GM19468 (cell line): ENCODE results near the gene ABCB11.
A peak's percentile ranks its signal among the peaks of the same experiment; 100 is the strongest.

Source experiments
- ATAC-seq: cut with Tn5 transposase; IDR thresholded peaks from one replicate; pipeline ENCODE4 v1.9.1; 2021; ENCODE audit warnings: mild to moderate bottlenecking, moderate library complexity, moderate number of reproducible peaks; ENCODE audit not compliant: unreplicated experiment; ENCODE audit errors: extremely low read depth

The ABCB11 gene

DNA sequence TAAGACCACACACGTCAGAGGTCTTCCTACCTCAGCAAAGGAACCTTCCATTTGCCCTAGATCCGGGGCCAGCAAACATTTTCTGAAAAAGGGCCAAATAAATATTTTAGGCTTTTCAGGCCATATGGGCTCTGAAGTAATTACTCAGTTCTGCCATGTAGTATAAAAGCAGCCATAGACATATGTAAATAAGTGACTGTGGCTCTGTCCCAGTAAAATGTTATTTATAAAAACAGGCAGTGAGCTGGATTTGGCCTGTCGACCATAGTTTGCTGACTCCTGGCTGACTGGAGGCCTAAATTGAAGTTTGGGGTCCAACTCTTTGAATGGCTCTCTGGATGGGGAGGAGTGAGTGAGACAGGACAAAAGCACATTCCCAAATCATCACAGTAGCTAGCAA is 49.5 kb downstream of the ABCB11 start:
- ATAC-seq, result no peak

DNA sequence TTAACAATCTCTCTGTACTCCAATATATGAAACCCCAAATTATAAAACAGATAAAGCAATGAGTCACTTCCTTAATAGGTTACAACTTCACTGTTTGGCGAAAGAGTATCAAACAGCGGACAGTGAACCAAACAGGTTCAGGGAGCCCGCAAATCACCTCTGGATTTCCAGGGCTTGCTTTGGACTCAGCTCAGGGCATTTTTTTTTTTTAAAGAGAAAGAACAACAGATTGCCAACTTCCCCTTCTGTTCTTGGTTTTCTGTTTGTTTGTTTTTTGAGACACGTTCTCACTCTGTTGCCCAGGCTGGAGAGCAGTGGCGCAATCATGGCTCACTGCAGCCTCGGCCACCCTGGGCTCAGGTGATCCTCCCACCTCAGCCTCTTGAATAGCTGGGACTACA is 52.7 kb downstream of the ABCB11 start:
- ATAC-seq, result no peak

DNA sequence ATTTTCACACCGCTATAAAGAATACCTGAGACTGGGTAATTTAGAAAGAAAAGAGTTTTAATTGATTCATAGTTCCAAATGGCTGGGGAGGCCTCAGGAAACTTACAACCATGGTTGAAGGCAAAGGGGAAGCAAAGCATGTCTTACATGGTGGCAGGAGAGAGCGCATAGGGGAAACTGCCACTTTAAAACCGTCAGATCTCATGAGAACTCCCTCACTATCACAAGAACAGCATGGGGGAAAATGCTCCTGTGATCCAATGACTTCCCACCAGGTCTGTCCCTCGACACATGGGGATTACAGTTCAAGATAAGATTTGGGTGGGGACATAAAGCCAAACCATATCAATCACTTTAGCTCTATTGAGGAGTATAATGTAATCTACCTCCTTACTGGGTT is 53.5 kb downstream of the ABCB11 start:
- no peak for ATAC-seq

DNA sequence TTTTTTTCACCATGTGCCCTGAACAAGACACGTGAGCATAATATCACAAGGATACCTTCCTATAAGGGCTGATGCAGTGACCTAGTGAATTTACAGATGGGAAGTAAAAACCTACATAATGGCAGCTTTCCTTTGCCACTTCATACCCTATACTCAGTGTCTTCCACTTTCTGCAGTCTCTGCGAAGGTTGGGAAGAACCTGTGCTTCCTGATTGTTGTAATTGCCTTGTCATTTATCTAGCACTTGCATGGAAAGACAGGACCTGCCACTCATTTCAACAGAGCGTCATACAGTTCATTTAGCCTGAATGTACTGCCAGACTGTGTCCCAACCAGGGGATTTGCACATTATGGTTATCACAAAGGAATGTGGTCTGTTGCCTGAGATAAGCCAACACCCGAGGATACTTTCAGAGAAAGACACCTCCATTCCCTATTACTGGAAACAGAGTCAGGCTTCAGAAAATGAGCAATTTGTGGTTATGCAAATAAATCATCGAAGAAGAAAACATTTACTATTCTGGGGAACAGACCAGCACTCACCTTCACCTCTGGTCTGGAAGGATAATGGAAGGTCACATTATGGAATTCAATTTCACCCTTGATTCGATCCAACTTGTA is 55.0 kb downstream of the ABCB11 start:
- no peak for ATAC-seq

DNA sequence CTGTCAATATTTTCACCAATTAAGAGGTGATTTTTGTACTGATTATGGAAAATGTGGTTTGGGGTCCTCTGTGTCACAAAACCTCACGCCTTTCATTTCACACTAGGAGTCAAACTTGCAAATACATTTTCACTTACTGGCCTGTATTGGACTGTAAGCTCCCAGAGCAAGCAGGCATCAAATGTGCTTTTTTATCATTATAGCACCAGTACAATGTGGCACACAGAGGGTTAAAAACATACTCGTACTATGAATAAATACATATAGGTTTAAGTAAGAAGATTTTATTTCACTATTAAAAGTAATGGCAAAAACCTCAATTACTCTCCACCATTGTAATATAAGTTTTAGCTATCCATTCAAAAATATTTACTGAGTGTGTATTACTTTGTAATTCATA is 56.7 kb downstream of the ABCB11 start:
- ATAC-seq, result no peak

DNA sequence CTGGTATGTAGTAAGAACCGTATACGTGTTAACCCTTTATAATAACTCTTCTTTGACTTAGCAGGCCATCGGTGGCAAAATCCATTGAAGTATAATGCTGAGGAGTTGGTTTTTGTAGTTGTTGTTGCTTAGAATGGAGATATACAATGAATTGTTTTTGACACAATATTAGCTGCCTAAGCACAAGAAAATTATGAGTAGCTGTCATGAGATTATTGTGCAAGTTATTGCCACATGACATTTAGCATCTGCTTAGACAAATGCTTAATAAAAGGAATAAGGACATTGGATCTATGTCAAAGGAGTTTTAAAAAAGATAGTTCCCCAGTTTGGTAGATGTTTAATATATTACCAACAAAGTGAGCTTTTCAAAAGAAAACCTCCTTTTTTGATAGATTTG is 59.9 kb downstream of the ABCB11 start:
- ATAC-seq, result no peak

DNA sequence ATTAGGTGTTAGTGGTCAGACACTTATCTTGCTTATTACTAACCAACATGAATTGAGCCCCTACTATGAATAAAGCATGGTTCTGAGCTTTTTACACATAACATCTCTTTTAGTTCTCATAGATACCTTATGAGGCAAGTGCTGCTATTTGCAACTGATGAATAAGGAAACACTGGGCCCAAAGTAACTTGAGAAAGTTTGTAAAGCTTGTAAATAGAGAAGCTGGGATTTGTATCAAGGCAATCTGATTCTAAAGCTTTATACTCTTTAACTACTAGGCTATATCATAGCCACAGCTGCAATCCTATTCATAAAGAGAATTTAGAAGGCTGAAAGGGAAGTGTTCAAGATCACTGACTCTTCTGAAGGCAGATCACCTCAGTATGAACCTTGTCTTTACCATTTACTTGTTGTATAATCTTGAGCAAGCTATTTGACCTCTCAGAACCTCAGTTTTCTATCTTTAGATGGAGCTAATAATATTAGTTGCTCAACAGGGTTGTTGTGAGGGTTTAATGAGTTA is 60.4 kb downstream of the ABCB11 start:
- ATAC-seq, result no peak

DNA sequence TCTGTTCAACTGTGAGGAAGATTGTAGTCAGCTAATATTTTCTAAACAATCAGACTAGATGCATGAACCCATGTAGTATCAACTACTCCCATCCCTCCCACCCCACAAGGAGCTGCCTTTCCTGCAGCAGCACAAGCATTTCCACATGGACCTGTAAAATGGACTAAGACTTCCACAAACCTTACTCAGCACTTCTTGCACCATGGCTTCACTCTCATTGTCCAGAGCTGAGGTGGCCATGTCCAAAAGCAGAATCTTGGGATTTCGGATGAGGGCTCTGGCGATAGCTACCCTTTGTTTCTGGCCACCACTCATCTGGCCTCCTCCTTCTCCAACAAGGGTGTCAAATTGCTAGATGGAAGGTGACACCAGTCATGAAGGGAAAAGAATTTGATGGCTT is 61.3 kb downstream of the ABCB11 start:
- no peak for ATAC-seq

DNA sequence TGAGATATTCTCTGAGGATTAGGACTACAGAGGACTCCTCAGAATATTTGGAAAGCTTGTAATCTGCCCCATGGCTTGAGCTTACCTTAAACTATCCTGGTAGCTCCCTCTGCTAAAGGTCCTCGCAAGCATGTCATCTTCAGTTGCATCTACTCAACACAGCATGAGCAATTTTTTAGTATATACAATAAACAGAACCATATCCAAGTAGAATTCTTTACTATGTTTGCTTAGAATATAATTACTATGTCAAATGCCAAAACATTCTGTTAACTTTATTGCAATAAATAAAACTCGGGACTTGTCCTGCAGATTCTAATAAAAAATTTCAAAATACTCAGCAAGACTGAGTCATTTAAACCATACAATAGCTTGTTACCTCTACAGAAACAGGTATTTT is 62.8 kb downstream of the ABCB11 start:
- ATAC-seq, result no peak

DNA sequence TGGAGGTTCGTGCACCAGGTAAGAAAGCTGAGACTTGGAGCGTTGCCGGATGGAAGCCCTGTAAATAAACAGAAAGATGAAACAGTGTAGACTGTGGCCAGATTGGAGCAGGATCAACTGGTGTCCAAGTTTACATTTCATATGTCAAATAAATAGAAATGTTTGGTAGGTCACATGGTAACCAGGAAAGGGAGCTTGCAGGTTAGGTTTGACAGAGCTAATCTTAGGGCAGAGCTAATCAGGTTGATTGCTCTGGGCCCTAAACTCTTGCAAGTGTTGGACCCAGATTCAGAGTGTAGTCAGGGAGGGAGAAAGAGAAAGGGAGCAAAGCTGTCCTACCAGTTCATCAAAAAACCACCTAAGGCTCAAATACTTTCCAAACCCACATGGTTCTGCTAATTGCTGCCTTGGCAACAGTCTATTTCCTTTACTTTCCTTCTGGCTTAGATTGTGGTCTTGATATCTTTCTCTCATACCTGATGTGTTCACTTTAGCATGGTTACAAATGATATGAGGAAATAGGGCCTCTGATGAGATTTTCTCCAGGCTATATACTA is 66.8 kb downstream of the ABCB11 start:
- ATAC-seq, result no peak

DNA sequence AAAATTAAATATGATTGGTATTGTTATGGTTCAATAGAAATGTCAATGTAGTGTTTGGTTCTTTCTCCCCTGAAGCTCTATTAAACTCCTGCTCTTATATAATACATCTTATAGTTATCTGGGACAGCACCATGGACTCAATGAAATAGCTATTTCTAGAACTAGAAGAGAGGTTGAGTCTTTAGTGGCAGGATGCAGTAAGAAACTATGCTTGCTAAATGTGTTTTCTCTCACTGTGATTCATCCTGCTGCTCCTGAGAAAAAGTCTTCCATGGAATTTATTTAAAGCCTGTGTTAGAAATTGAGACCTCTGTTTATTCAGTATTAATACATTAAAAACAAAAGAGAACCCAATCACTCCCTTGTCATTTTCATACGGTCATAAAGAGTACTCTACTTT is 68.5 kb downstream of the ABCB11 start:
- no peak for ATAC-seq

DNA sequence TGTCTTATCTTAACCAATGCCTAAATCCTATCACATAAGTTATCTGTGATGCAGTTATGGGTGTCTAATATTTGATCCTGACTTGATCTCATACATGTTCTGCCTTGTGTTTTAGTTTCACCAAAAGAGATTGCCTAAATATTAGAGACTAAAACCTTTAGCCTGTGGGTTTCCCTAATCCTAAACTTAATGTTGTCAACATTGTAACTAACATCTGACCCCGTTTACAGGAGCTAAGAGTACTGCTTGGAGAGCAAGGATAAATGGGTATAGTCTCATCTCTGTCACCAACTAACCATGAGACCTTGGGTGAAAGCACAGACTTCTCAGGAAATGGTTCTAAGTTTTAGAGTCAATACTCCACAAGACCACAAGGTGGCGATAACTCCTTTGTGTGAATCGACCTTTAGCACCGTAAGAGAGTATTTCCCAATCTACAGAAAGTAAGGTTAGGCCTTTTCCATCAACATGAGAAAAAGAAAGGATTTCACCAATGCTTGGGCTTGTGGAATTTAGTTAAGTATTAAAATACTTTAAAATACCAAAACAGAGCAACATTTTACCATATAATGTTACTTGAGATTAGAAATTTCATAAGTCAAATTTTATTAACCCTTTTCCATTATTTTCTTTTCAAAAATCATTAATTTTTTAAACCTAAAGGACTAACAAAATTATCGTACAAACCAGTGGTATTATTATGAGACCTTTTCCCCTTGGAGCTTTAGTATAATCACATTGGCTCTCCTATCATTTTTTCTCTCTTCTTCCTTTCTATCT is 69.5 kb downstream of the ABCB11 start:
- no peak for ATAC-seq

DNA sequence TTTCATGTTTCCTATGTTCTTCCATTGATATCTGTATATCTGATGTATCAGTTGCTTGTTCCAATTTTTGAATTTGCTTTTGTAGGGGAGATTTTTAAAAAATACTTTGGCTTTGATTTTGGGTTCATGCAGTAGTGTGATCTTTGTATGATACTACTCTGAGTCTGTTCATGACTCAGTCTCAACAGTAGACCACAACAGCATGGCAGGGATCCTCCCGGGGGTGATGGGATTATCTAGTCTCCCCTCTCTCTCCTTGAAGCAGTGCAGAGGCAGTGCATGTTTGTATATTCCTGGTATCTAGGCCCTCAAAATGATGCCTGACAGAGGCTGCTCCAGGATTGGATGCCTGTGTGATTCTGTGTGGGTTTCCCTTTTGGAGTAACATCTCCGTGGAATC is 74.7 kb downstream of the ABCB11 start:
- ATAC-seq, result no peak

DNA sequence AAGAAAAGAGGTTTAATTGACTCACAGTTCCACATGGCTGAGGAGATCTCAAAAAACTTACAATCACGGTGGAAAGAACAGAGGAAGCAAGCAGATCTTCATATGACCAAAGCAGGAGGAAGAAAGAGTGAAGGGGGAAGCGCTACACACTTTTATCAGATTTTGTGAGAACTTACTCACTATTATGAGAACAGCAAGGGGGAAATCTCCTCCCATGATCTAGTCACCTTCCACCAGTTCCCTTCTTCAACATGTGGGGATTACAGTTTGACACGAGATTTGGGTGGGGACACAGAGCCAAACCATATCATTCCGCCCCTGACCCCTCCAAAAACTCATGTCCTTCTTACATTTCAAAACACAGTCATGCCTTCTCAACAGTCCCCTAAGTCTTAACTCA is 75.8 kb downstream of the ABCB11 start:
- no peak for ATAC-seq

DNA sequence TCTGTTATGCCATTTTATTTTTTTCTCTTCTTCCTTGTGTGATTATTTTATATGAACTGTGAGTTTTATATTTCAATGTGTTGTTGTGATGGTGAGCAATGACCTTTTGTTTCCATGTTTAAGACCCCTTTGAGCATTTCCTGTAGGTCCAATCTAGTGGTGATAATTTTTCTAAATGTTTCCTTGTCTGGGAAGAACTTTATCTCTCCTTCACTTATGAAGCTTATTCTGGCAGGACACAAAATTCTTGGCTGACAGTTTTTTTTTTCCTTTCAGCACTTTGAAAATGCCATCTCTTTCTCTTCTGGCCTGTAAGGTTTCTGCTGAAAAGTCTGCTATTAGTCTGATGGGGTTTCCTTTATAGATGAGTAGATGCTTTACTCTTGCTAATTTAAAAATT is 76.9 kb downstream of the ABCB11 start:
- no peak for ATAC-seq

DNA sequence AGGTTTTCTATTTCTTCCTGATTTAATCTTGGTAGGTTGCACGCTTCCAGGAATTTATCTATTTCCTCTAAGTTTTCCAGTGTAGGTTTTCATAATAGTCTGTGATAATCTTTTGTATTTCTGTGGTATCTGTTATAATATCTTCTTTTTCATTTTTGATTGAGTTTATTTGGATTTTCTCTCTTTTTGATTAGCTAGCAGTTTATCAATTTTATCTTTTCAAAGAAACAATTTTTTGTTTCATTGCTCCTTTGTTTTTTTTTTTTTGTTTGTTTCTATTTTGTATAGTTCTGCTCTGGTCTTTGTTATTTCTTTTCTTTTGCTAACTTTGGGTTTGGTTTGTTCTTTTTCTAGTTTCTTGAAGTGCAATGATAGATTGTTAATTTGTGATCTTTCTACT is 78.7 kb downstream of the ABCB11 start:
- ATAC-seq, result no peak

DNA sequence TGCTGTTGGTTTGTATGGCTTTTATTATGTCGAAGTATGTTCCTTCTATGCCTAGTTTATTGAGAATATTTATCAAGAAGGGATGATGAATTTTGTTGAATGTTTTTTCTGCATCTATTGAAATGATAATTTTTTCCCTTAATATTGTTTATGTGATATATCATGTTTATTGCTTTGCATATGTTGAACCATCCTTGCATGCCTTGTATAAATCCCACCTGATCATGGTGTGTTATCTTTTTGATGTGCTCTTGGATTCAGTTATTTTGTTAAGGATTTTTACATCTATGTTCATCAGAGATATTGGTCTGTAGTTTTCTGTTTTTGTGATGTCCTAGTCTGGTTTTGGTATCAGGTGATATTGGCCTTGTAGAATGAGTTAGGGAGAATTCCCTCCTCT is 79.3 kb downstream of the ABCB11 start:
- no peak for ATAC-seq

DNA sequence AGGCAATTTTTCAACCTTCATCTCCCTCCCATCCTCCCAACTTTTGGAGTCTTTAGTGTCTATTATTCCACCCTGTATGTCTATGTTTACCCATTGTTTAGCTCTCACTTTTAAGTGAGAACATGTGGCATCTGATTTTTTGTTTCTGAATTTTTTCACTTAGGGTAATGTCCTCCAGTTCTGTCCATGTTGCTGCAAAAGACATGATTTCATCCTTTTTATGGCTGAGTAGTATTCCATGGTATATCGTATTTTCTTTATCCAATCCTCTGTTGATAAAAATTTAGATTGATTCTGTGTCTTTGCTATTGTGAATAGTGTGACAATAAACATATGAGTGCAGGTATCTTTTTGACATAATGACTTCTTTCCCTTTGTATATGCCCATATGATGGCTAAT is 81.8 kb downstream of the ABCB11 start:
- no peak for ATAC-seq

DNA sequence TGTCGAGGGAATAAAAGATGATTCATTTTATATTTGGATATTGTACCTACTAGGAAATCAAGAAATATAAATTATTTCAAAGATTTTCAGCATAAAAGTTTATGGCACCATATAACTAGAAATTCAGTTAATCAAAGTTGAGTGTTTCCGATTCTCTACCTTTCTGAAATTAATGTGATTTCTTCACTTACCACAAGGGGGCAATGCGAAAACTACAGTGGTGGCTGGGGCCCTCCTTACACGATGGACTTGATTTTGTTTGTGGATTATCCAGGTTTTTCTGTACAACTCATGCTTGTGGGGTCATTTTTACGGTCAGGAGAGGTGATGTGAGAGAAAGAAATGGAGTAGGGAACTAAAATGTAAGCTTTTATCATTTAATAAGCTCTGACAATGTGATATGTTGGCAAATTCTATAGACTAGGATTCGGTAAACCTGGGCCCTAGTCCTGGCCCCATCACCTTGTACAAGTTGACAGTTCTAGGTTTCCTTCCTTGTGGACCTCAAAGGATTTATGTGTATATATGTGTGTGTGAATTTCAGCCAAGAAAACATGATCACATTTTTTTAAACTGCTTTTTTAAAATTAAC is 82.4 kb downstream of the ABCB11 start:
- peak; percentile 39 for ATAC-seq

DNA sequence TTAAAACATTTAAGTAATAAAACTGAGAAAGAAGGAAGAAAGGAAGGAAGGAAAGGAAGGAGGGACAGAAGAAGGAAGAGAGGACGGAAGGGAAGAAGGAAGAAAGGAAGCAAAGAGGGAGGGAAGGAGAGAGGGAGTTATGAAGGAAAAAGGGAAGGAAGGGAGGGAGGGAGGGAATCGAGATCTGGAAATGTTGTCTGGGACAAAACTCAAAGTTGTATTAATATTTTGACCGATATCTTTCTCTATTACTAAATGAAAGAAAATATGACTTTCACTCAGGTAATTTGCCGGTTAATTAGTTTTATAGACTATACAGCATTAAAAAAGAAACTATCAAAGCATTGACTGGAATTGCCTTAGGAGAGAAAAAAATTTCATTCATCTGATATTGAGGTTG is 85.6 kb downstream of the ABCB11 start:
- no peak for ATAC-seq

DNA sequence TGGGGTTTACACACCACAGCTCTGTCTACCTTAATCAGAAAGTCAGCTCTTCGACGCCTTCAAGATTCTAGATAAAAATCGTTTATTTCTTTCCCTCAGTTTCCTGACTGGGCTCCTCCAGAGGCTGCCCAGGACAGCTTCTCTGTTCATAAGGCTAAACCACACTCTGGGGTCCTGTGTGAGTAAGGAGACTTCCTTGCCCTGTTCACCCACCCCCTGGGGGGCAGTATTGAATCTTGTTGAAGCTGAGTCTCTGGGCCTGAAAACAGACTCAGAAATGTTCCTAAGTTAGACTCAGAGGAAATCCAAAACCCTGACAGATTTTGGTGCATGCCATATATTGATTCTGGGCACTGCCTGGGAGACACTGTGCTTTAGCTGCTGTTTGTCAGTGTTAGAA is 87.1 kb downstream of the ABCB11 start:
- no peak for ATAC-seq
